ENCODE measurements around the gene POLA1. TPM values are rescaled to one million over a fixed set of nuclear protein-coding genes. Genes with fewer than 3 reads are reported as not detected.

The POLA1 gene
- total RNA-seq, 1 donor from 2014 or later: 25.5 TPM

DNA sequence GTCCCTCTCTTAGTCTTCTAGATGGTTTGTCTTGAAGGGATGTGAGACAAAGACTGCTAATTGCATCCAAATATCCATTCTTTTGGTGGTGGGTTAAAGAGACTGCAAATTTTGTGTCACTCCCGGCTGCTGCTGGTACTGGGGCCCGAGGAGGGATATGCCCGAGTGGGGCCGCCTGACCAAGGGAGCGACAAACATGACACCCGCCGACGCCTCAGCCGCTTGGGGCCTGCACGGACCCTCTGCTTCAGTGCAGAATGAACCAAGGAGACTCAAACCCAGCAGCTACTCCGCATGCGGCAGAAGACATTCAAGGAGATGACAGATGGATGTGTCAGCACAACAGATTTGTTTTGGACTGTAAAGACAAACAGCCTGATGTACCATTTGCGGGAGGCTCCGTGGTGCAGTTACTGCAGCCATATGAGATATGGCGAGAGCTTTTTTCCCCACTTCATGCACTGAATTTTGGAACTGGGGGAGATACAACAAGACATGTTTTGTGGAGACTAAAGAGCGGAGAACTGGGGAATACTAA is 335.6 kb downstream of the POLA1 start:
- DNase-seq (ENCODE audit: low spot score): no peak
- ATAC-seq: no peak
- intact Hi-C loops (cut with DNase I): no loop called here

DNA sequence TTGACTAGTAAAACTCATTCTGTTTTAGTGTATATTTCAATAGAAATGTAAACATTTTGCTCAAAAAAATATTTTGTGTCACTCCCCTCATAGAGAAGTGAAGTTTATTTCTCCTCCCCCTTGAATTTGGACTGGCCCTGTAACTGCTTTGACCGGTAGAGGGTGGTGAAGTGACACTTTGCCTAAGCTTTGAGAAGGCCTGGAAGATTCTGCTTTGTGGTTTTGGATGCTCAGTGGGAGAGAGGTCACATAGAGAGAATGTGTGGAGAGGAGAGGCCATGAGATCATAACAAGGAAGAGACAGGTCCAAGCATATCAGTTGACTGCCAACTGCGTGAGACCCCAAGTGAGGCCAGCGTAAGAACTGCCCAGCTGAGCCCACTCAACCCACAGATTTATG is 341.2 kb downstream of the POLA1 start:
- intact Hi-C loops (cut with DNase I): no loop called here
- DNase-seq (ENCODE audit: low spot score) (no peak), ATAC-seq (no peak)

DNA sequence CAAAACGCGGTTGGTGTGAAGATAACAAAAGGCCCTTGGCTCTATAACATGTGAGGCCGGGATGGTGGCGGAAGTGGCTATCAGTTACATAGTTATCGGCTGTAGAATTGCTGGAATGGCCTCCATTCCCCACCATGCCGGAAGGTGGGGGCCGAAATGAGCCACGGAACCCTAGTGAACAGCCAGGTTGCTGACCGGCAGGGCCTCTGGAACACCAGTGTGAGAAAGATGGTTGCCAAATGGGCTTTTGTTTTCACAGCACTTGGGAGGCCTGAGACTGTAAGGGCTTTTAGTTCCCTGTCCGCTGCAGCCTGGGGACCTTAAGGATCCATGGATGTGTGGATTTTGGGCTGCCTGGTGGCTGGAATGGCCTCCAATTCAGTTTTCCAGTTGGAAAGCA is 345.3 kb downstream of the POLA1 start:
- intact Hi-C loops (cut with DNase I): no loop called here
- ATAC-seq (no peak), DNase-seq (ENCODE audit: low spot score) (no peak)

DNA sequence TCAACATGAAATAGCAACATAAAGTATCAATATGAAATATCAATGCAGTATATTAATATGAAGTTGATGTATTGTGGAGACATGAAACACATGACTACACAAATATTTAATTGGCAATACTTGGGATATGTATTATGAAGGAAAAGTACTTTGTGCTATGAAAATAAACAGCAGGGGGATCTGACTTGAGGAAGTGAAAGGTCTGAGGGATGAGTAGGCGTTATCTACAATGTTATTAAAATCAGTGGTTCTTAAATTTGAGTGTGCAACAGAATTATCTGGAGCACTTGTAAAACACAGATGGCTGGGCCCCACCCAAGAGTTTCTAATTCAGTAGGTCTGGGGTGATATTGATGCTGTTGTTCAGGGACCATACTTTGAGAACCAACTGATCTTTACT is 349.5 kb downstream of the POLA1 start:
- DNase-seq (ENCODE audit: low spot score) (no peak), ATAC-seq (no peak)
- intact Hi-C loops (cut with DNase I): no loop called here

Other genes with a start within 250 kb of the POLA1 start
- 18.7 TPM for gene PDK3, start 228.6 kb upstream of the POLA1 start, total RNA-seq
- 6.0 TPM for gene PCYT1B, start 46.6 kb upstream of the POLA1 start, total RNA-seq

Measured in sciatic nerve (tissue), 2 donors.